HG02884 (cell line): ENCODE measurements around the gene RASA2.

Source experiments
- ATAC-seq: cut with Tn5 transposase; IDR thresholded peaks from one replicate; pipeline ENCODE4 v1.9.1; 2021; ENCODE audit warnings: mild to moderate bottlenecking, moderate library complexity; ENCODE audit not compliant: unreplicated experiment

RASA2 gene

GRCh38 chr3:141663993-141664392 lies 177.2 kb downstream of the RASA2 start:
- no peak for ATAC-seq
